ENCODE measurements around the gene ATP7B. TPM values are rescaled to one million over a fixed set of nuclear protein-coding genes. Genes with fewer than 3 reads are reported as not detected.

Gene ATP7B
- polyA plus RNA-seq, 3 donors, result 0.39 to 0.44 TPM; not detected in 1

DNA sequence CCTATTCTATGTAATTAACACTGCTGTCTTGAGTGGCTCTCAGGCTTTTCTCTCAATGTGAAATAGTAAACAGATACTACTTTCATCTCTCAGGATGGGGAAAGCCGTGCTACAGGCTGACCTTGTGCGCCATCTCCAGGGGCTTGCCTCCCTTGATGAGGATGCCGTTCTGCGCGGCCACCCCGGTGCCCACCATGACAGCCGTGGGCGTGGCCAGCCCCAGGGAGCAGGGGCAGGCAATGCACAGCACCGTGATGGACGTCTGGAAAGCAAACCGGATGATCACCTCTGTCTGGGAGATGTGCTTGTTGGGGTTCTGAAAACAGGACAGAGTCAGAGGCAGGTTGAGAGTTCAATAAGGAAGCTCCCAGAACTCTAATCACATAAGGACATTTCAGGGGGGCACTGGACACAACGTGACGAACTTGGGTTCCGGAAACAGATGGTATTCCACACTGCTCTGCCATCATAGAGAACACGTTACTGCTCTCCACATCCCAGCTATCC lies 65.0 kb downstream of the ATP7B start:
- H3K4me1 ChIP-seq (ENCODE audit: control insufficient read depth in 1 of 2, insufficient read depth in 2 of 2, low read length in 2 of 2), result no peaks in the 10 kb centered on the region

DNA sequence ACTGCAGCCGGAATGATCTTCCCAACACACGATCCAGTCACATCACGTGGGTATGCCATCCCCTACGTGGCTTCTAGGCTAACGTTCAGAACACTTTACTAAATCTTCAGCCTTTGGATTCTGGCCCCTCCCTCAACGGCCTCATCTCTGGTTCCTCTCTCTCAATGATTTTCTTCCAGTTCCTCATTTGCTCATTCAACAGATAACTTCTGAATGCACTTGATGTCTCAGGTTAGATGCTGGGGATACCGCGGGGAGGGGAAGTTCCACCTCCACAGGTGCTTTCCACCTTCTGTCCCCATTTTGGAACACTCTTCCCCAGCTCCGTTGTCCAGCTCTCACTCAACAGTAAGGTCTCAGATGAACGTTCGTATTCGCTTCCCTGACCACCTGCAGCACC lies 66.1 kb downstream of the ATP7B start:
- H3K27ac Mint-ChIP-seq, result no peak overlapping the region
- H3K9ac ChIP-seq (ENCODE audit: insufficient read depth, low read length, poor library complexity, severe bottlenecking), result no peak overlapping the region
- no peaks in the 10 kb centered on the region for H3K9me3 ChIP-seq (replicated peaks in 1 of 2; ENCODE audit: control insufficient read depth in 1 of 2, insufficient read depth in 1 of 2, low read length in 2 of 2)
- H3K4me3 Mint-ChIP-seq, result no peak overlapping the region
- H3K4me2 ChIP-seq (replicated peaks; ENCODE audit: extremely low read depth, low read length, poor library complexity, severe bottlenecking), result no peak overlapping the region
- H3K4me1 Mint-ChIP-seq, result peaks cover 7% of the 10 kb centered on the region
- no peaks in the 10 kb centered on the region for H4K20me1 ChIP-seq (ENCODE audit: insufficient read depth, low read length)
- no peak overlapping the region for H3K27ac ChIP-seq (ENCODE audit: low read depth in 1 of 2, low read length in 2 of 2)
- no peaks in the 10 kb centered on the region for H3K27me3 ChIP-seq (ENCODE audit: control insufficient read depth in 2 of 2, insufficient read depth in 2 of 2, low read length in 2 of 2)
- H3K36me3 ChIP-seq (replicated peaks in 1 of 2; ENCODE audit: control insufficient read depth in 1 of 2, insufficient read depth in 2 of 2, low read length in 2 of 2), result no peaks in the 10 kb centered on the region
- H3K36me3 Mint-ChIP-seq, result no peaks in the 10 kb centered on the region
- 58% methylated on average over 11 of the region's 12 CpGs for WGBS (ENCODE audit: insufficient coverage)
- H2AFZ ChIP-seq (ENCODE audit: insufficient read depth, low read depth, low read length, poor library complexity, severe bottlenecking), result no peak overlapping the region
- intact Hi-C loops (cut with micrococcal nuclease), result no loop called here
- TF ChIP-seq, protein P1, sequence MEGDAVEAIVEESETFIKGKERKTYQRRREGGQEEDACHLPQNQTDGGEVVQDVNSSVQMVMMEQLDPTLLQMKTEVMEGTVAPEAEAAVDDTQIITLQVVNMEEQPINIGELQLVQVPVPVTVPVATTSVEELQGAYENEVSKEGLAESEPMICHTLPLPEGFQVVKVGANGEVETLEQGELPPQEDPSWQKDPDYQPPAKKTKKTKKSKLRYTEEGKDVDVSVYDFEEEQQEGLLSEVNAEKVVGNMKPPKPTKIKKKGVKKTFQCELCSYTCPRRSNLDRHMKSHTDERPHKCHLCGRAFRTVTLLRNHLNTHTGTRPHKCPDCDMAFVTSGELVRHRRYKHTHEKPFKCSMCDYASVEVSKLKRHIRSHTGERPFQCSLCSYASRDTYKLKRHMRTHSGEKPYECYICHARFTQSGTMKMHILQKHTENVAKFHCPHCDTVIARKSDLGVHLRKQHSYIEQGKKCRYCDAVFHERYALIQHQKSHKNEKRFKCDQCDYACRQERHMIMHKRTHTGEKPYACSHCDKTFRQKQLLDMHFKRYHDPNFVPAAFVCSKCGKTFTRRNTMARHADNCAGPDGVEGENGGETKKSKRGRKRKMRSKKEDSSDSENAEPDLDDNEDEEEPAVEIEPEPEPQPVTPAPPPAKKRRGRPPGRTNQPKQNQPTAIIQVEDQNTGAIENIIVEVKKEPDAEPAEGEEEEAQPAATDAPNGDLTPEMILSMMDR (IDR thresholded peaks at IDR 0.05), result no peak
- no peaks in the 10 kb centered on the region for H3K79me2 ChIP-seq (ENCODE audit: insufficient read depth, low read length)
- no peaks in the 10 kb centered on the region for H3K4me1 ChIP-seq (ENCODE audit: control insufficient read depth in 1 of 2, insufficient read depth in 2 of 2, low read length in 2 of 2)
- H3K9me3 Mint-ChIP-seq, result peaks cover 0 to 2% (median under 1%) of the 10 kb centered on the region in 7 donors
- H3K27me3 Mint-ChIP-seq (ENCODE audit: low read depth in 3 of 3), result peaks cover 0 to 7% (median 2%) of the 10 kb centered on the region in 3 donors
- no peak overlapping the region for H3K4me3 ChIP-seq (replicated peaks in 1 of 3; ENCODE audit: low read depth in 2 of 3, low read length in 3 of 3)
- DNase-seq, result no peak

More for the DNA sequence above, 65.0 kb downstream of the ATP7B start:
- H3K27ac ChIP-seq (ENCODE audit: low read depth in 1 of 2, low read length in 2 of 2), result no peak overlapping the region
- DNase-seq, result no peak
- no peak overlapping the region for H3K9ac ChIP-seq (ENCODE audit: insufficient read depth, low read length, poor library complexity, severe bottlenecking)
- H3K36me3 ChIP-seq (replicated peaks in 1 of 2; ENCODE audit: control insufficient read depth in 1 of 2, insufficient read depth in 2 of 2, low read length in 2 of 2), result no peaks in the 10 kb centered on the region
- no peaks in the 10 kb centered on the region for H3K27me3 ChIP-seq (ENCODE audit: control insufficient read depth in 2 of 2, insufficient read depth in 2 of 2, low read length in 2 of 2)
- 100% methylated on average over 6 of the region's 15 CpGs for WGBS (ENCODE audit: insufficient coverage)
- no peaks in the 10 kb centered on the region for H3K9me3 ChIP-seq (replicated peaks in 1 of 2; ENCODE audit: control insufficient read depth in 1 of 2, insufficient read depth in 1 of 2, low read length in 2 of 2)
- intact Hi-C loops (cut with micrococcal nuclease), result no loop called here
- H3K4me1 Mint-ChIP-seq, result peaks cover 7% of the 10 kb centered on the region
- H3K27me3 Mint-ChIP-seq (ENCODE audit: low read depth in 3 of 3), result peaks cover 1 to 7% (median 2%) of the 10 kb centered on the region in 3 donors
- H3K36me3 Mint-ChIP-seq, result no peaks in the 10 kb centered on the region
- no peak overlapping the region for H3K27ac Mint-ChIP-seq
- no peak overlapping the region for H3K4me3 Mint-ChIP-seq
- no peak overlapping the region for H3K4me2 ChIP-seq (replicated peaks; ENCODE audit: extremely low read depth, low read length, poor library complexity, severe bottlenecking)
- no peaks in the 10 kb centered on the region for H4K20me1 ChIP-seq (ENCODE audit: insufficient read depth, low read length)
- no peaks in the 10 kb centered on the region for H3K79me2 ChIP-seq (ENCODE audit: insufficient read depth, low read length)
- H2AFZ ChIP-seq (ENCODE audit: insufficient read depth, low read depth, low read length, poor library complexity, severe bottlenecking), result no peak overlapping the region
- peaks cover 0 to 5% (median 3%) of the 10 kb centered on the region in 7 donors for H3K9me3 Mint-ChIP-seq
- TF ChIP-seq, protein P1 (IDR thresholded peaks at IDR 0.05), result no peak
- H3K4me3 ChIP-seq (replicated peaks in 1 of 3; ENCODE audit: low read depth in 2 of 3, low read length in 3 of 3), result no peak overlapping the region
